Limb (tissue), 2 donors: ENCODE measurements around the gene PRKAR2B.
A peak's percentile ranks its signal among the peaks of the same experiment; 100 is the strongest.
"Not testable (repeated sequence)": the region's sequence is repeated elsewhere in the genome, so short reads cannot be mapped to it uniquely, and the experiment has no call there.

Experiments used
- DNase-seq, 2 donors: peaks; one replicate each; pipeline ENCODE4 v3.0.0-alpha.2; 2016; ENCODE audit errors: extremely low spot score in 2 of 2

Gene PRKAR2B

DNA sequence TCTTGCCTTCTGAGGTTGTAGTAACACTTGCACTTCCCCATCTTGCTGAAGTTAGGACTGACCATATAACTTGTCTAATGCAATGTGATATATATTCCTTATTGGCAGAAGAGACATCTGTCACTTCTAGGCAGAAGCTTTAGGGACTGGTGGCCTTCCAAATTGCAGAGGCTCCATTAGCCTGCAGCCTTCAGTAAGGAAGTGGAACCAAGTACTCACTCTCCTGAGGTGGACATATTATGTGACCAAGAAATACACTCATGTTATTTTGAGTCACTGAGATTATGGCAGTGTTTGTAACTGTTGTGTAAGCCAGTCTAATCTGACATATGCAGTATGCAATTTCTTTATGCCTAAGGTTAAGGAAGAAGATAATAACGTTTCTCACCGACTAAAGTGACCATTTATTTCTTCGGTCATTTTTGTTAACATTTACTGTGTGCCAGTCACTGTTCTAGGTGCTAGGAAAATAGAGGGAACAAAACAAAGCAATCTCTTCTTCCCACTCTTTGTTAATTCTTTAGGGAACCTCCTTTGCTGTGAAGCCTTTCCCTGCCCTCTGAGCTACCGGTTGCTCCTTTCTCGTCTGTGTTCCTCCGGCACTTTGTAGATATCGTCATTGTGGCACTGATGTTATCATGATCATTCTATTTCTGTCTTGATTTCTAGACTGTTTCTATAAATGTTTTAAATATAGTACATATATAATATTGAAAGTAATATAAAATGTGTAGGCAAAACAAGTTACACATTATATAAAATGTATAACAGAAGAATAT, 71.4 kb downstream of the PRKAR2B start:
- DNase-seq: no peak

GRCh38 chr7:107118109-107118900, 73.8 kb downstream of the PRKAR2B start:
- no peak for DNase-seq

DNA sequence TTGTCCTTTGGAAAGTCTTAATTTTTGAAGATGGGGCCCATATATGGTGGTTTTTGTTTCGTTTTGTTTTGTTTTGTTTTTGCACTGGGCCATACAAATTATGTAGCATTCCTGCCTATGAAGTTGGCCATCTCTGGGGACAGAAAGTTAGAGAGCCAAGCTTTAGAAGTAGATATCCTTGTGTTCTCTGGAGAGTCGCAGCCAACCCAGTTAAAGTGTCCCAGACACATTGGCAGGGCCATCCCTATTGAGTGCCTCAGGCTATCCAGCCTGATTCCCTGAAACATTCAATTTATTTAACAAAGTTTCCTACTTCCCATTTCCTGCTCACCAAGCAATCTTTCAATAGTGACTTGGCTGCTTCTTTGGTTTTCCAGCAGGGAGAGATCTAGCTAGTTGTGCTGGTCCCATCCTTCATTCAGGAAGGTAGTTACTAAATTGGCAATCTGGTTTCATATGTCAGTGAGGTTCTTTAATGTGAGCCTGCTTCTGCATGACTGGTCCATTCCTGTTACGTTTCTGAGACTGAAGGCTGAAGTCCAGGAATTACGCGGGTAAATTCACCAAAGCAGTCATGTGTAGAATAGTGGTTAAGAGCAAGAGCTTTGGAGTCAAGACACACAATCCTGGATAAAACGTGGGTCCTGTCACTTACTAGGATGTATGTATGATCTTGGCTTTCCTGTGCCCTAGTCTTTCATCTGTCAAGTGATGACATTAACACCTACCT, 75.0 kb downstream of the PRKAR2B start:
- DNase-seq: no peak

DNA sequence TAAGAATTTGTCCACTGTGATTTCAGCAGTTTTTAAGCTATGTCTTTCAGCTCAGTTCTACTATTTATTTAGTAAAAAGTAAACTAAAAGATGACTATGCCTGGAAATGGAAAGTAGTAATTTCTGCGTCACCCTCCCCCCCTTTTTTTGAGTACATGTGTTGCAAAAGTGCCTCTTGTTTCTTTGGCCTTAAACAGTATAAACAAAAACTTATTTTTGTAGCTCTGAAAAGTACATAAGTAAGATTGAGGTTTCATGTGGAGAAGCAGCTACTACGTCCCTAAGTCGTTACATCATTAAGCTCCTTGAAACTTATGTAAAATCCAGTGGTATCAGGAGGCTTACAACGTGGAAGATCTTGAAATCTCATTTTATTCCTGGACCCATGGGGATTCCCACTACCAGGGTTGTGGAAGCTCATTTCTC, 78.0 kb downstream of the PRKAR2B start:
- DNase-seq: no peak

DNA sequence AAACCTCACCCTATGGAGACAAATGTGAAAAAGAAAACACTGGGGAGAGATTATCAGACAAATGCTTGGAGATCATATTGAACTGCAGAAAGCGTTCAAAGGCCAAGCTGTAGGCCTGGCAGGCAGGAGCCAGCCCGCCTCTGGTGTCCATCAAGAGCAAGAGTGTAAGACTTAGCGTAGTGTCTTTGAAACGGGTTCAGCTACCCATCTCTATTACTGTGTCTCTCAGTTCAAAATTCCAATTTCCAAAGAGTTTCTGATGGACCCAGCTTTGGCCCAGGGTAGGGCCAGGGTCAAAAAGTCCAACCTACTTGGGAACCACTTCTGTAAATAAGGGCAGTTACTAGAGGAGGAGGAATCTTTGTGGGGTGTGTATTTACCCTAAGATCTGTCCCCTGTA, 78.9 kb downstream of the PRKAR2B start:
- no peak for DNase-seq

DNA sequence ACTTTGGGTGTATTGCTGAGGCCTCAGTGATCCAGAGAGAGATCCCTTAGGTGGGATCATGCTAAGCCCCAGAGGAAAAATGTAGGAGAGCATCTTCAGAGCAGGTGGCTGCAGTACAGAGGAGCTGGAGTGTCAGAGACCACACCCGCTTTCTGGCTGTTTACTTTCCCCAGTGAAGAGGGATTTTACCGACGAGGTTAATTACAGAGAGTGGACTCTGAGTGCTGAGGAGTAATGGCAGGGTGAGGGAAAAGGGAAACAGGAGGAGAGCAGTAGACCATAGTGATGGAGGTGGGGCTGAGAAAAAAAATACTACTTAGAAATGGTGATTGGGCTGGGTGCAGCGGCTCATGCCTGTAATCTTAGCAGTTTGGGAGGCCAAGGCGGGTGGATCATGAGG, 81.0 kb downstream of the PRKAR2B start:
- DNase-seq: no peak

- DNase-seq: no peak
Observed at GRCh38 chr7:107128217-107128616, 83.7 kb downstream of the PRKAR2B start.

DNA sequence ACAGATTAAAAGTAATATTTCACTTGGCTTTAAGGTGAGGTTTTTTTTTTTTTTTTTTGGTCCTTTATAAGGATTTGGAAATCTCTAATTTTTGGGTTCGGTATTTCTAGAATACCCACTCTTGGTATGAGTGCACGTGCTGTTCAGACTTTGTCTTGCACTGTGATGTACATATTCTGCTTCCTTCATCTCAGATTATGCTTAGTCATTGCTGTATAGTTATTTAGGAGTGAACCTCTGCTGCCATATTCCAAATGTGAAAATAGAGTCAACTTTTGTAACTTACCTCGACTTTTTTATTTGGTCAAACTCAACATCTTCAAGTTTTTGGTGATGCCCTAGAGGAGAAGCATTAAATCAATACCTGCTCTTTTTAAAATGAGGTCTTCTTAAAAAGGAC, 84.2 kb downstream of the PRKAR2B start:
- no peak for DNase-seq

DNA sequence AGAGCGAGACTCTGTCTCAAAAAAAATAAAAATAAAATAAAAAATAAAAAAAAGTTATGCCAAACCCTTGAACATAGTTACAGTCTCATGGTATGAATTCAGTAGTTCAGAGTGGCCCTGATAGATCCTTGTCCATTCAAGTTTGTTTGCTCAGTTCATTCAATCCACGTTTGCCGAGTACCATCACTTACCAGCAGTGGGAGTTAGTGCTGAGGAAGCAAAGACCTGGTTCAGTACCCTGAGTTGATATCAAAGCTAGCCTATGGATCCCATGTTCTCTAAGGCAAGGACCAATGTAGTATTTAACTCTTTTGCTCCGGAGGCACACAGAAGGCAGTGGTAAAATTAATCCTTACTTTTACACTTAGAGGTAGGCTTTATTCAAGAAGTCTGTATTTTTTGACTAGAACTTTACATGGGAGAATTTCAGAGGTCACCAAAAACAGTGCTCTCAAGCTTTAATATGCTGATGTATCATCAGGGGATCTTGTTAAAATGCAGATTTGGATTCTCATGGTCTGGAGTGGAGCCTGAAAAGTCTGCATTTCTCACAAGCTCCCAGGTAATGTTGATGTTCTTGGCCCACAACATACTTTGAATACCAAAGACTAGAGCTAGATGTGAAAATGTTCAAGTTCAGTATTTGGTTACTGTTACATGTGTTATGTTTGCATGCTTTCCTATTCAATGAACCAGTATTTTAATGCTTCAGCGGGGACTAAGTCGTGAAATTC, 86.1 kb downstream of the PRKAR2B start:
- DNase-seq: no peak

DNA sequence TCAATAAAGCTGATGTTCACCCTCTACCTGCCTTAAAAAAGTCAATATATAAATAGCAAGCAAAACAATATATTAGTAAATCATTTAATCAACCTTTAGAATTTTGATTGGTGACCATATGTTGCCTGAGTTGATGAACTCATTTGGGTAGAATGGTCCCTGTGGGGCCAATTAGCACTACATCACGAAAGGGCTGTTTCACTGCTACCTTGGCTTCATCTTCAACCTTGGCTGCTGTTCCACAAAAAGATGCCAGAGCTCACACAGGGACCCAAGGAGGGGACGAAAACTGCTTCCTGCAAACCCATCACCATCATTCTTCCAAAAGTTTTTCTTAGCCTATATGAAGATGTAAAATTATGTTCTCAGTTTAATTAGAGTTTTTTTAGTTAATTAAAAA, 88.9 kb downstream of the PRKAR2B start:
- no peak for DNase-seq

GRCh38 chr7:107138696-107139420, 94.4 kb downstream of the PRKAR2B start:
- no peak for DNase-seq

GRCh38 chr7:107143875-107144274, 99.4 kb downstream of the PRKAR2B start:
- DNase-seq: not testable (repeated sequence)

- no peak for DNase-seq
Observed at GRCh38 chr7:107145067-107145838, 100.7 kb downstream of the PRKAR2B start.

- DNase-seq: peak in 1 of 2 donors; percentile 32
Observed at GRCh38 chr7:107147464-107148393, 103.2 kb downstream of the PRKAR2B start.

GRCh38 chr7:107148721-107149120, 104.2 kb downstream of the PRKAR2B start:
- DNase-seq: no peak

GRCh38 chr7:107149863-107150262, 105.4 kb downstream of the PRKAR2B start:
- DNase-seq: no peak

DNA sequence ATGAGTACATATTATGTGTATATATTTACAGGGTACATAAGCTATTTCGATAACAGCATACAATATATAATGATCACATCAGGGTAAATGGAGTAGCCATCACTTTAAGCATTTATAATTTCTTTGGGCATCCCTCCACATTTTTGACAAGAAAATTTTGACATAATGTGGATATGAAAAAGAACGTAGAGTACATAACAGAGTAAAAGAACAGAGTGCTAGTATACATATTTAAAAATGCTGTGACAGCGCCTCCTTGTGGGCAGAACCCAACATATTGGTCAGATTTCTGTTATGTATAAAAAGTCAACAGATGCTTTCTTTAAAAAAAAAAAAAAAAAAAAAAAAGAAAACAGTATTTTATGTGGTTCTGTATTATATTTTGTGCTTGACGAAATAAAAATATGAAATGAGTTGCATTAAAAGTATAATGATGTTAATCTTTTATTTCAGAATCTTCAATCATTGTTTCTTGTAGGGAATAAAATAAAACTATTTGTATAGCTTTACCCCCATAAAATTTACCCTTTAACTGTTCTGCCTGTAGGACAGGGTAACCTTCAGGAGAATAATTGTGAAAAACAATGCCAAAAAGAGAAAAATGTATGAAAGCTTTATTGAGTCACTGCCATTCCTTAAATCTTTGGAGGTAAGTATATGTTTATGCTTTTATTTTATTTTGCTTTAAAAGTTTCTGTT, 106.0 kb downstream of the PRKAR2B start:
- DNase-seq: peak; percentile 78 to 80

- no peak for DNase-seq
Observed at GRCh38 chr7:107151538-107151937, 107.0 kb downstream of the PRKAR2B start.
